Iris pigment epithelial cell (primary cell): ENCODE measurements around the gene PCDH12.

Source experiments
- DNase-seq: peaks from one replicate; pipeline ENCODE4 v3.0.0-alpha.2; 2011; ENCODE audit warnings: low read depth

The PCDH12 gene

GRCh38 chr5:141908796-141909195, 49.2 kb downstream of the PCDH12 start:
- DNase-seq, result no peak

GRCh38 chr5:141906972-141907371, 51.0 kb downstream of the PCDH12 start:
- no peak for DNase-seq

GRCh38 chr5:141906517-141906916, 51.5 kb downstream of the PCDH12 start:
- DNase-seq, result no peak

- no peak for DNase-seq
These were observed 53.5 kb downstream of the PCDH12 start for GRCh38 chr5:141904551-141904950.

GRCh38 chr5:141903261-141903660, 54.7 kb downstream of the PCDH12 start:
- DNase-seq, result no peak

- no peak for DNase-seq
These were observed 55.8 kb downstream of the PCDH12 start for GRCh38 chr5:141902015-141902814.

GRCh38 chr5:141898448-141899049, 59.5 kb downstream of the PCDH12 start:
- no peak for DNase-seq

GRCh38 chr5:141897425-141897824, 60.6 kb downstream of the PCDH12 start:
- DNase-seq, result no peak
